Left lung (tissue), 10 donors: ENCODE results near the gene SOX4. TPM values are rescaled to one million over a fixed set of nuclear protein-coding genes. Genes with fewer than 3 reads are reported as not detected.
A peak's percentile ranks its signal among the peaks of the same experiment; 100 is the strongest.

Experiments
- ATAC-seq: fragments of 200-7000 bp; cut with Tn5 transposase; one replicate; pipeline ENCODE4 v1.9.1; 2020; ENCODE audit warnings: moderate library complexity
- DNase-seq, 4 donors: peaks; one replicate each; pipeline ENCODE4 v3.0.0-alpha.2; 2013 to 2020
- H3K27ac ChIP-seq, 2 donors: fragments of 200-600 bp; sonication (generic) in 1 of 2; one replicate each; pipeline versions ENCODE4 v1.5.0 to v1.8.0; 2020 to 2021
- H3K27me3 ChIP-seq, 2 donors: fragments of 200-600 bp; sonication (generic) in 1 of 2; one replicate each; pipeline versions ENCODE4 v1.5.0 to v1.8.0; 2020 to 2021
- H3K36me3 ChIP-seq, 2 donors: fragments of 200-600 bp; sonication (generic) in 1 of 2; one replicate each; pipeline versions ENCODE4 v1.5.0 to v1.8.0; 2020 to 2021
- H3K4me1 ChIP-seq, 2 donors: fragments of 200-600 bp; one replicate each; pipeline ENCODE4 v1.8.0; 2021
- H3K4me3 ChIP-seq, 2 donors: fragments of 200-600 bp; sonication (generic) in 1 of 2; one replicate each; pipeline versions ENCODE4 v1.5.0 to v1.8.0; 2020 to 2021; ENCODE audit warnings: mild to moderate bottlenecking in 1 of 2
- H3K9me3 ChIP-seq, 2 donors: fragments of 200-600 bp; sonication (generic) in 1 of 2; one replicate each; pipeline versions ENCODE4 v1.5.0 to v1.8.0; 2020 to 2021
- intact Hi-C, 2 donors: fragments of 100-400 bp; cut with DNase I; formaldehyde crosslinking; loops; one replicate each; pipeline versions ENCODE4 v1.11.2 to v1.14.2; 2022
- polyA plus RNA-seq, 6 donors: library from polyadenylated mRNA; unstranded; fragments of 120-200 nt; gene quantifications; one replicate each; pipeline ENCODE4 v1.2.1, GENCODE V29; 2013; ENCODE audit not compliant: insufficient read length in 6 of 6
- total RNA-seq, 2 donors: library from RNA; stranded (reverse); fragmentation: NEBNext Ultra II Directional; extraction: Animal tissue kit (Norgen Biotek cat#: 25700); gene quantifications; one replicate each; pipeline ENCODE4 v1.2.1, GENCODE V29; 2021
- TF ChIP-seq, protein P1 (sequence below), 2 donors: fragments of 200-600 bp; sonication (generic) in 1 of 2; IDR thresholded peaks; one replicate each; pipeline versions ENCODE4 v1.5.0 to v1.8.0; 2021; ENCODE audit warnings: antibody characterized with exemption in 2 of 2
- donor health status: DM: no; HTN: yes; CAD: no.
- donor health status: DM: no; HTN: no; CAD: no.

The SOX4 gene
- total and polyA plus RNA-seq, 8 donors = 23.4 to 119 (median 101) TPM

DNA sequence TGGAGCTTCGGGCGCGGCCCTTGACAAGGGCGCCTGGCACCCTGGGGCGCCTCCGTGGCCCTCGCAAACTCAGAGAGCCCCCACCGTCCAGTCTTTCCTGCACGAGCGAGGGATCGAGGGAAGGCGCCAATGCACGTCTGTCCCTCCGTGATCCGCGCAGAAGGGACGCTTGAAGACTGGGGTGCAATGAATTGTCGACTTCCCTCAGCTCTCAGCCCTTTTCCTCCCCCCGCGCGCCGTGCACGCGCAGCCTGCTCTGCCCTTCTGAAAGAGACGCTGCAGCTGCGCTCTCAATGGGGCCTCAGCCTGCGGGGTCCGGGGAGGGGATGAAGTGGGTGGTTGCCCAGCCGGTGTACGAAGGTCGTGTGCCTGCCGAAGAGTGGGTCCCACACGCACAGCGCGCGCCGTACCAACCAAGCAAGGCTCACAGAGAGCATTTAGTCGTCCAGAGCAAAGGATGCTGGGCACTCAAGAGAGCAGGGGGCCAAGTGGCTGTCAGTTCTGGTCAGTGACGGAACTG lies 5.5 kb upstream of the SOX4 start:
- Histone ChIP-seq H3K9me3 (no peaks in the 10 kb centered on the region), H3K4me3 (peak overlapping the region; percentile 51 to 70), H3K27me3 (peaks cover 0 to 19% of the 10 kb centered on the region in 2 donors), H3K27ac (peak overlapping the region; percentile 87 to 91), H3K36me3 (no peaks in the 10 kb centered on the region), H3K4me1 (peaks cover 0 to 26% of the 10 kb centered on the region in 2 donors)
- intact Hi-C loops = loop anchor here in 1 of 2 donors (10.0 kb wide), 2 partner anchors 793 to 1023 kb away; no protein-coding TSS in a partner anchor
- peak; percentile 64 for ATAC-seq
- TF ChIP-seq, protein P1, sequence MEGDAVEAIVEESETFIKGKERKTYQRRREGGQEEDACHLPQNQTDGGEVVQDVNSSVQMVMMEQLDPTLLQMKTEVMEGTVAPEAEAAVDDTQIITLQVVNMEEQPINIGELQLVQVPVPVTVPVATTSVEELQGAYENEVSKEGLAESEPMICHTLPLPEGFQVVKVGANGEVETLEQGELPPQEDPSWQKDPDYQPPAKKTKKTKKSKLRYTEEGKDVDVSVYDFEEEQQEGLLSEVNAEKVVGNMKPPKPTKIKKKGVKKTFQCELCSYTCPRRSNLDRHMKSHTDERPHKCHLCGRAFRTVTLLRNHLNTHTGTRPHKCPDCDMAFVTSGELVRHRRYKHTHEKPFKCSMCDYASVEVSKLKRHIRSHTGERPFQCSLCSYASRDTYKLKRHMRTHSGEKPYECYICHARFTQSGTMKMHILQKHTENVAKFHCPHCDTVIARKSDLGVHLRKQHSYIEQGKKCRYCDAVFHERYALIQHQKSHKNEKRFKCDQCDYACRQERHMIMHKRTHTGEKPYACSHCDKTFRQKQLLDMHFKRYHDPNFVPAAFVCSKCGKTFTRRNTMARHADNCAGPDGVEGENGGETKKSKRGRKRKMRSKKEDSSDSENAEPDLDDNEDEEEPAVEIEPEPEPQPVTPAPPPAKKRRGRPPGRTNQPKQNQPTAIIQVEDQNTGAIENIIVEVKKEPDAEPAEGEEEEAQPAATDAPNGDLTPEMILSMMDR (IDR thresholded peaks at IDR 0.05) = no peak
- DNase-seq = peak; percentile 75 to 89 (median 87)

DNA sequence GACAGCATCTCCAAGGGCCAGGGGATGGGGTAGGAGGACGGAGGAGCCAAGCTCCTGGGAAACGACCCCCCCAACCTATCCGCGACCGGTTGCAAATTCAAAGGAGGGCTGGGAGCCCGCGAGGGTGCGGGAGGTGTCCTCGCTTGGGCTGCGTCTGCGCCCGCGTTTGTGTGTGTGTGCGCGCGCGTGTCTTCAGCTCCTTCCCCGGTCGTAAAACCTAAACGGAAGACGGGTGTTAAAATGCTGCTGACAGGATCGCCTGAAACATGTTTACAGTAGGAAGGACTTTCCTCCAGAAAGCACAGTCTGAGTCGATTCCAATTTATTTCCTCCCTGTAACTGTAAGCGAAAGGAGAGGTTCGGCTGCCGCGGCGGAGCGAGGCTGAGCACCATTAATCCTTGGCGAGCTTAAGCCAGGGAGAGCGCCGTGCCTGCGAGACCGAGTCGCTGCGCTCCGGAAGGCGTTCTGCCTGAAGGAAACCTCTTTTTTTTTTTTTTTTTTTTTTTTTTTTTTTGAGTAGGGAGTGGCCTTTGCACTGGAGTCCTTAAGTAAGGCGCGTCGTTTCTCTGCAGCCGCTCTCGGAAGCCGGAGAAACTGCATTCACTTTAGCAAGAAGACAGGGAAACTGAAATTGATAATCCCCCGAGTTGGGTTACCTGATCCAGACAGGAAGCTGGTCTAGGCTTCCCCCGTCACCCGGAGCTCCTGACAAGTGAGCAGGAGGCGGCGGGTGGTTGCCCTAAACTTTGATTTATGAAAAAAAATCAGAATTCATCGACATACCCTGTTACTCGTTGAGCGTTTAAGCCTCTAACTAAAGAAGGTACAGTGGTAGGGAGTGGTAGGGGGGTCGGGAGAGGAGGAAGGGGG lies 4.8 kb upstream of the SOX4 start:
- Histone ChIP-seq H3K27me3 (peaks cover 0 to 19% of the 10 kb centered on the region in 2 donors), H3K9me3 (no peaks in the 10 kb centered on the region), H3K4me1 (peaks cover 0 to 30% of the 10 kb centered on the region in 2 donors), H3K4me3 (peak overlapping the region; percentile 51 to 70), H3K36me3 (no peaks in the 10 kb centered on the region), H3K27ac (peak overlapping the region; percentile 87 to 91)
- DNase-seq (peak; percentile 80 to 90 (median 88)), ATAC-seq (peak; percentile 54)
- intact Hi-C loops = loop anchor here in 1 of 2 donors (10.0 kb wide), 2 partner anchors 794 to 1024 kb away; no protein-coding TSS in a partner anchor
- TF ChIP-seq, protein P1 (IDR thresholded peaks at IDR 0.05) = no peak

DNA sequence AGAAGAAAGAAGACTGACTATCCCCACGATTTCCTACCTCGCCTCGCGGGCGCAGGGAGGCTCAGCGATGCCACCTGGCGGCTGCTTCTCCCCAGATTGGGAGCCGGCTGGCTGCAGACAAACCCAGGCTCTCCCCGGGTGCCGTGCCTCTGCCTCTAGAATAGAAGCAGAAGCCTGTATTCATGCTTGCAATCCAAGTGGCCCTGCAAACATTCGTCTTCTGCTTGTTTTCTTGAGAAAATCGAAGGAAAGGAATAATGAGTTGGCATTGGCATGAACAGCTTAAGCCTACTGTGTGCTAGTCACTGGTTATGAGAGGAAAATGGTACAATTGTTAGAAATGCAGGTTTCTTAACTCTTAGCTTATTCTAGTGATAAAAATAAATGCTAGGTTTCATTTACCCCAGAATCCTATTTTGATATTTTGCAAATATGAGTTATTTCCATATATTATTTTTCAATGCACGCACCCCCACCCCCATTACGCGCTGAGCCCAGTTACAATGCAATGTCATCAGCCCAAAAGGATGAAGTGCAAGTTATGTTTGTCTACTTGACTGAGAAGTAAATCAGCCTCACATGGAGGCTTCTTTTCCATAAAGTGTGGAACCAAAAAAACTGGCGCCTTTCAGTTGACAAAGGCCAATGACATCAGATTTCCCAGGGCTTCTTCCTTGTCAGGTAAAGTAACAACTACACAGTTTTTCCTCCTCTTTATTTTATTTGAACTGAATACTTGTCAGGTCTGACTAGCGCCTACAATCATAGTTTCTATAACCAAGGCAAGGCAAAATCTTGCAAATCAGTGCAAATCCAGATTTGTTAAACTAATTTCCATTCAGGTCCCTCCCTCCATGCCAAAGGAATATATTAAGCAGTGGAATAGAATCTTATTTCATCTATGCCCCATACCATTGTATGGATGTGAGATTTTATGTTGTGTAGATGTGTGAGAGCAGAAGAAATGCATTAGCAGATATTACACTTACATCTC lies 3.9 kb upstream of the SOX4 start:
- Histone ChIP-seq H3K4me1 (peaks cover 0 to 30% of the 10 kb centered on the region in 2 donors), H3K27me3 (peaks cover 0 to 19% of the 10 kb centered on the region in 2 donors), H3K36me3 (no peaks in the 10 kb centered on the region), H3K9me3 (no peaks in the 10 kb centered on the region), H3K4me3 (peak overlapping the region; percentile 51 to 70), H3K27ac (peak overlapping the region; percentile 87 to 91)
- DNase-seq (peak; percentile 90 to 97 (median 92)), ATAC-seq (peak; percentile 72)
- TF ChIP-seq, protein P1 (IDR thresholded peaks at IDR 0.05) = peak; percentile 88 to 92
- intact Hi-C loops = loop anchor here in 1 of 2 donors (5.0 to 10.0 kb wide), 4 partner anchors 345 to 1025 kb away; no protein-coding TSS in a partner anchor

DNA sequence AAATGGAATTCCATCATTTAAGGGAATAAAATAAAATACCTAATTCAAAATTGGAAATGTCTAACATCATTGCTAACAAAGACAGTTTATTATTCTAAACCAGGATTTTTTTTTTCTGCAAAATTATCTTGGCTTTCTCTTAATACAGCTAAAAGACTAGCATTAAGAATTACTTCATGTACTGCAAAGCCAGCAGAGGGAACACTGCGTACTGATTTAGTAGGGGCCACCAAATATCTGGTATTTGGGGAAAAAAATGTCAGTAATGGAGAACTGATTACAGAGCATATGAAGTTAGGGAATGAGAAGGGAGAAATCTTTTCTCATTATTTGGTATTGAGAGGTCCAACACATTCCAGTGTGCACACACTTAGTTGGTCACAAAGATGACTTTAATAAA lies 3.2 kb upstream of the SOX4 start:
- Histone ChIP-seq H3K4me3 (no peak overlapping the region), H3K27ac (no peak overlapping the region), H3K27me3 (peaks cover 0 to 19% of the 10 kb centered on the region in 2 donors), H3K9me3 (no peaks in the 10 kb centered on the region), H3K36me3 (no peaks in the 10 kb centered on the region), H3K4me1 (peaks cover 0 to 30% of the 10 kb centered on the region in 2 donors)
- intact Hi-C loops = loop anchor here in 1 of 2 donors (5.0 to 10.0 kb wide), 2 partner anchors 344 to 557 kb away; no protein-coding TSS in a partner anchor
- DNase-seq (no peak), ATAC-seq (no peak)
- TF ChIP-seq, protein P1 (IDR thresholded peaks at IDR 0.05) = no peak
